ENCODE data around the gene PAFAH1B1.
"Not testable (repeated sequence)": the region's sequence is repeated elsewhere in the genome, so short reads cannot be mapped to it uniquely, and the experiment has no call there.

PAFAH1B1 gene

DNA sequence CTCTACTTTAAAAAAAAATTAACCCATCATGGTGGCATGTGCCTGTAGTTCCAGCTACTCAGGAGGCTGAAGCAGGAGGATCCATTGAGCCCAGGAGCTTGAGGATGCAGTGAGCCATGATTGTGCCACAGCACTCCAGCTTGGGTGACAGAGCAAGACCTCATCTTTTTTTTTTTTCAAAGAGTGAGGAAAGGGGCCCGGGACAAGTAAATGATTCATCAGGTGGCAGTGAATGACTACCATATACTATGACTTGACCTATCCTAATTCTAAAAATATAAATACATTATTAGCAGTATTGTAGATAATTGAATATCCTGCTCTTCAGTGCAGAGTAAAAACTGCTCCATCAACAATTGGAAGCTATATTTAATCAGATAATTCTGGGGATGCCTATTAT is 62.8 kb downstream of the PAFAH1B1 start:
- H3K4me3 ChIP-seq (ENCODE audit: low read depth, low read length) = no peak overlapping the region
- DNase-seq (ENCODE audit: low read depth) = no peak
- TF ChIP-seq, protein P1, sequence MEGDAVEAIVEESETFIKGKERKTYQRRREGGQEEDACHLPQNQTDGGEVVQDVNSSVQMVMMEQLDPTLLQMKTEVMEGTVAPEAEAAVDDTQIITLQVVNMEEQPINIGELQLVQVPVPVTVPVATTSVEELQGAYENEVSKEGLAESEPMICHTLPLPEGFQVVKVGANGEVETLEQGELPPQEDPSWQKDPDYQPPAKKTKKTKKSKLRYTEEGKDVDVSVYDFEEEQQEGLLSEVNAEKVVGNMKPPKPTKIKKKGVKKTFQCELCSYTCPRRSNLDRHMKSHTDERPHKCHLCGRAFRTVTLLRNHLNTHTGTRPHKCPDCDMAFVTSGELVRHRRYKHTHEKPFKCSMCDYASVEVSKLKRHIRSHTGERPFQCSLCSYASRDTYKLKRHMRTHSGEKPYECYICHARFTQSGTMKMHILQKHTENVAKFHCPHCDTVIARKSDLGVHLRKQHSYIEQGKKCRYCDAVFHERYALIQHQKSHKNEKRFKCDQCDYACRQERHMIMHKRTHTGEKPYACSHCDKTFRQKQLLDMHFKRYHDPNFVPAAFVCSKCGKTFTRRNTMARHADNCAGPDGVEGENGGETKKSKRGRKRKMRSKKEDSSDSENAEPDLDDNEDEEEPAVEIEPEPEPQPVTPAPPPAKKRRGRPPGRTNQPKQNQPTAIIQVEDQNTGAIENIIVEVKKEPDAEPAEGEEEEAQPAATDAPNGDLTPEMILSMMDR (IDR thresholded peaks at IDR 0.05; ENCODE audit: control insufficient read depth, extremely low read depth, insufficient read depth) = no peak

DNA sequence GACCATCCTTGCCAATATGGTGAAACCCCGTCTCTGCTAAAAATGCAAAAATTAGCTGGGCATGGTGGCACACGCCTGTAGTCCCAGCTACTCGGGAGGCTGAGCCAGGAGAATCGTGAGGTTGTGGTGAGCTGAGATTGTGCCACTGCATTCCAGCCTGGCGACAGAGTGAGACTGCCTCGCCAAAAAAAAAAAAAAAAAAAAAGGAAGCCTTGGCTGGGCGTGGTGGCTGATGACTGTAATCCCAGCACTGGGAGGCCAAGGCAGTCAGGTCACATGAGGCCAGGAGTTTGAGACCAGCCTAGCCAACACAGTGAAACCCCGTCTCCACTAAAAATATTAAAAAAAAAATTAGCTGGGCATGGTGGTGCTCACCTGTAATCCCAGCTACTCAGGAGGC is 65.9 kb downstream of the PAFAH1B1 start:
- not testable (repeated sequence) for H3K4me3 ChIP-seq (ENCODE audit: low read depth, low read length); DNase-seq (ENCODE audit: low read depth)

DNA sequence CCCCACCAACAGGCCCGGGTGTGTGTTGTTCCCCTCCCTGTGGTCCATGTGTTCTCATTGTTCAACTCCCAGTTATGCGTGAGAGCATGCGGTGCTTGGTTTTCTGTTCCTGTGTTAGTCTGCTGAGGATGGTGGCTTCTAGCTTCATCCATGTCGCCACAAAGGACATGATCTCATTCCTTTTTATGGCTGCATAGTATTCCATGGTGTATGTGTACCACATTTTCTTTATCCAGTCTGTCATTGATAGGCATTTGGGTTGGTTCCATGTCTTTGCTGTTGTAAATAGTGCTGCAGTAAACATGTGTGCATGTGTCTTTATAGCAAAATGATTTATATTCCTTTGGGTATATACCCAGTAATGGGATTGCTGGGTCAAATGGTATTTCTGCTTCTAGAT is 67.0 kb downstream of the PAFAH1B1 start:
- not testable (repeated sequence) for DNase-seq (ENCODE audit: low read depth); H3K4me3 ChIP-seq (ENCODE audit: low read depth, low read length)

DNA sequence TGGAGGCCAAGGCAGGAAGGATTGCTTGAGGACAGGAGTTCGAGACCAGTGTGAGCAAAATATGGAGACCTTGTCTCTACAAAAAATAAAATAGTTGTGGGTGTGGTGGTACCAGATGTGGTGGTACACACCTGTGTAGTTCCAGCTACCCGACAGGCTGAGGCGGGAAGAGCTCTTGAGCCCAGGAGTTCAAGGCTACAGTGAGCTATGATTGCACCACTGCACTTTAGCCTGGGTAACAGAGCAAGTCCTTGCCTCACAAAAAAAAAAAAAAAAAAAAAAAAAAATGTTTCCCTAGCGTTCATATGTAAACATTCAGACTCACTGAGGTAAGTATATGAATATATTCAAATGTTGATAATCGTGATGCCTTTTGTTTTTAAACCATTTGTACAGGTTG is 78.6 kb downstream of the PAFAH1B1 start:
- TF ChIP-seq, protein P1 (IDR thresholded peaks at IDR 0.05; ENCODE audit: control insufficient read depth, extremely low read depth, insufficient read depth) = no peak
- H3K4me3 ChIP-seq (ENCODE audit: low read depth, low read length) = no peak overlapping the region
- DNase-seq (ENCODE audit: low read depth) = no peak

DNA sequence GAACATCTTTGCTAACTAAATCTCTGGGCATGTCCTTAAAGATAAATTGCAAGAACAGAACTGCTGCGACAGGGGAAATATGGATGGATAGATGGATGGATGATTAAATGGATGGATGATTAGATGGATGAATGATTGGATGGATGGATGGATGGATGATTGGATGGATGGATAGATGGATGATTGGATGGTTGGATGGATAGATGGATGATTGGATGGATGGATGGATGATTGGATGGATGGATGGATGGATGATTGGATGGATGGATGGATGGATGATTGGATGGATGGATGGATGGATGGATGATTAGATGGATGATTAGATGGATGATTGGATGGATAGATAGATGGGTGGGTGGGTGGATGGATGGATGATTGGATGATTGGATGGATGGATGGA is 85.8 kb downstream of the PAFAH1B1 start:
- not testable (repeated sequence) for DNase-seq (ENCODE audit: low read depth); H3K4me3 ChIP-seq (ENCODE audit: low read depth, low read length)

DNA sequence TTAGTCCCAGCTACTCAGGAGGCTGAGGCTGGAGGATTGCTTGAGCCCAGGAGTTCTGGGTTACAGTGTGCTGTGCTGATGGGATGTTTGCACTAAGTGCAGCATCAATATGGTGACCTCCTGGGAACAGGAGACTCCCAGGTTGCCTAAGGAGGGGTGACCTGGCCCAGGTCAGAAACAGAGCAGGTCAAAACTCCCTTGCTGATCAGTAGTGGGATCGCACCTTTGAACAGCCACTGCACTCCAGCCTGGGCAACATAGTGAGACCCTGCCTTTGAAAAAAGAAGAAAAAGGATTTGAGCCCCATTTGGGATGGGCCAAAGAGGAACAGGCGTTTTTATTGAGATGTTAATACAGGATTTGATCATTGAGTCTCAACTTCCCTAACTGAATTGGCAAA is 87.5 kb downstream of the PAFAH1B1 start:
- H3K4me3 ChIP-seq (ENCODE audit: low read depth, low read length) = no peak overlapping the region
- DNase-seq (ENCODE audit: low read depth) = no peak
- TF ChIP-seq, protein P1 (IDR thresholded peaks at IDR 0.05; ENCODE audit: control insufficient read depth, extremely low read depth, insufficient read depth) = no peak

DNA sequence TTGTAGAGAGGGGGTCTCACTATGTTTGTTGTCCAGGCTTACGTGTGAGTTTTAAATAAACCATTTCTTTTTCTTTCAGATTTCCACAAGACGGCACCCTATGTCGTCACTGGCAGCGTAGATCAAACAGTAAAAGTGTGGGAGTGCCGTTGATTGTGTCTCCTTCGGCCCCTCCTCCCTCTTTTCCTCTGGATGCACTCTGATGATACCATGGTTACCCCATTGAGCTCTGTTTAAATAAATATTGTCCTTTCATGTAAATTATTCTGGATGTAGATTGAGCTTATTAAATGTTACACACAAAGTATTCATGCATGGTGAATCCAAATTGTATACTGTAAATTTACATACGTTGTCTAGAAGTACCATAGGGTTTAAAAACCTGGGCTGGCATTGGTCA is 88.2 kb downstream of the PAFAH1B1 start:
- no peak overlapping the region for H3K4me3 ChIP-seq (ENCODE audit: low read depth, low read length)
- DNase-seq (ENCODE audit: low read depth) = no peak
- TF ChIP-seq, protein P1 (IDR thresholded peaks at IDR 0.05; ENCODE audit: control insufficient read depth, extremely low read depth, insufficient read depth) = no peak

DNA sequence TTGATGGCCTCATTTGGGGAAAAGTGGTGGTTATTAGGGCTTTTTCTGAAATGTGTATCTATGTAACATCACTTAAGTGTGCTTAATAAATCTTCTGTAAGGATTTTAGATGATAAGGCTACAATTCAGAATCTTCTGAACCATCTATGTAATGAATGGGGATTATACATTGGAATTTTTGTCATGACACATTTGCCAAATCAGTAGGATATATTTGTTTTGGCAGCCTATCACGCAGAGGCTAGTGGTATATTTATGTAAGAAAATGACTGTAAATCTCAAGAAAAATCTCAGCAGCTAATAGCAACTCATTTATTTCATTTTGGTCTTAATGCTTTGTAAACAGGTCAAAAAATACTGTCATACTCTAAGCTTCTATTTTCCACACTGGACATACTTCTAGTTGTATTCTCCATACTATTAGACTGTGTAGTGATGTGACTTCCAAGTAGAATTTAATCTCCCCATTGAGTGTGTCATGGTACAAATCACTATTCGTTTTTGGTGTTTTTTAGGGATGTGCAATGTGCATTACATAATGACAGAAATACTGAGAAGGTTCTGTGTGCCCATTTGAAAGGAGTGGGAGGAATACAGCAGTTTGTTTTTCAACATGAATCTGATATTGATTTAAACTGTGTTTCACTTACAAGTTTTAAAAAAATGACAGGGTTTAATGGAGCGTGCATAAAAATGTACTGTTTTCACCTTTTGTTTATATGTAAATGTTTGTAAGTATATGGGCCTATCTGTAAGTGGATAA is 88.9 kb downstream of the PAFAH1B1 start:
- DNase-seq (ENCODE audit: low read depth) = no peak
- TF ChIP-seq, protein P1 (IDR thresholded peaks at IDR 0.05; ENCODE audit: control insufficient read depth, extremely low read depth, insufficient read depth) = no peak
- H3K4me3 ChIP-seq (ENCODE audit: low read depth, low read length) = no peak overlapping the region
